Renal cortex interstitium (tissue), 11 donors: Measurements from ENCODE around the gene THRB. TPM values are rescaled to one million over a fixed set of nuclear protein-coding genes. Genes with fewer than 3 reads are reported as not detected.
A peak's percentile ranks its signal among the peaks of the same experiment; 100 is the strongest.

Experiments used
- DNase-seq, 11 donors: peaks; one replicate each; pipeline ENCODE4 v3.0.0-alpha.2; 2013; ENCODE audit warnings: low read depth in 9 of 11, low spot score in 4 of 11; ENCODE audit errors: extremely low read depth in 1 of 11
- polyA plus RNA-seq, 3 donors: library from polyadenylated mRNA; unstranded; fragments of 120-200 nt; gene quantifications; one replicate each; pipeline ENCODE4 v1.2.1, GENCODE V29; 2013; ENCODE audit not compliant: insufficient read length in 3 of 3

THRB gene
- polyA plus RNA-seq, 3 donors, result 23.3 to 33.9 (median 26.7) TPM

GRCh38 chr3:24370352-24371090 lies 124.1 kb downstream of the THRB start:
- DNase-seq, result no peak

GRCh38 chr3:24368605-24369004 lies 126.0 kb downstream of the THRB start:
- no peak for DNase-seq

- DNase-seq, result no peak
Observed at GRCh38 chr3:24367664-24368264, 126.9 kb downstream of the THRB start.

GRCh38 chr3:24367216-24367615 lies 127.4 kb downstream of the THRB start:
- DNase-seq, result no peak

GRCh38 chr3:24365168-24365567 lies 129.5 kb downstream of the THRB start:
- DNase-seq, result peak in 4 of 11 donors; percentile 32 to 60 (median 48)

GRCh38 chr3:24364359-24364758 lies 130.3 kb downstream of the THRB start:
- DNase-seq, result no peak

- DNase-seq, result peak in 1 of 11 donors; percentile 43
Observed at GRCh38 chr3:24363242-24363641, 131.4 kb downstream of the THRB start.

GRCh38 chr3:24361623-24362022 lies 133.0 kb downstream of the THRB start:
- DNase-seq, result no peak

GRCh38 chr3:24360957-24361356 lies 133.7 kb downstream of the THRB start:
- DNase-seq, result no peak

GRCh38 chr3:24359645-24360462 lies 134.8 kb downstream of the THRB start:
- no peak for DNase-seq

GRCh38 chr3:24359102-24359501 lies 135.5 kb downstream of the THRB start:
- DNase-seq, result no peak

GRCh38 chr3:24357635-24358034 lies 137.0 kb downstream of the THRB start:
- no peak for DNase-seq

GRCh38 chr3:24355806-24356205 lies 138.8 kb downstream of the THRB start:
- DNase-seq, result no peak

- no peak for DNase-seq
Observed at GRCh38 chr3:24354230-24354629, 140.4 kb downstream of the THRB start.

- no peak for DNase-seq
Observed at GRCh38 chr3:24352893-24353553, 141.6 kb downstream of the THRB start.

- DNase-seq, result peak in 1 of 11 donors; percentile 28
Observed at GRCh38 chr3:24351779-24352469, 142.7 kb downstream of the THRB start.

GRCh38 chr3:24349367-24350019 lies 145.2 kb downstream of the THRB start:
- DNase-seq, result no peak

- DNase-seq, result no peak
Observed at GRCh38 chr3:24348348-24348747, 146.3 kb downstream of the THRB start.
